NCI-H2029 (cell line): ENCODE measurements around the gene KRT9.
A peak's percentile ranks its signal among the peaks of the same experiment; 100 is the strongest.
"Not testable (repeated sequence)": the region's sequence is repeated elsewhere in the genome, so short reads cannot be mapped to it uniquely, and the experiment has no call there.

Source experiments
- DNase-seq: peaks from one replicate; lab custom pipeline; 2025; lab: John Stamatoyannopoulos, UW

Gene KRT9

GRCh38 chr17:41571561-41572434 lies at the start of gene KRT9:
TSS of gene KRT9 (minus strand) at chr17:41572059. CDS start at chr17:41571992, 67 bp downstream.
- DNase-seq: no peak

GRCh38 chr17:41621435-41621817 lies 49.6 kb upstream of the KRT9 start:
- not testable (repeated sequence) for DNase-seq

GRCh38 chr17:41620583-41621434 lies 49.0 kb upstream of the KRT9 start:
- DNase-seq: no peak

GRCh38 chr17:41619927-41620582 lies 48.2 kb upstream of the KRT9 start:
- not testable (repeated sequence) for DNase-seq

GRCh38 chr17:41619036-41619926 lies 47.4 kb upstream of the KRT9 start:
- no peak for DNase-seq

GRCh38 chr17:41618341-41619035 lies 46.6 kb upstream of the KRT9 start:
- no peak for DNase-seq

- DNase-seq: no peak
Observed at GRCh38 chr17:41617698-41618097, 45.8 kb upstream of the KRT9 start.

GRCh38 chr17:41617136-41617535 lies 45.3 kb upstream of the KRT9 start:
- no peak for DNase-seq

GRCh38 chr17:41616486-41616885 lies 44.6 kb upstream of the KRT9 start:
- not testable (repeated sequence) for DNase-seq

- peak; percentile 38 for DNase-seq
Observed at GRCh38 chr17:41615454-41615853, 43.6 kb upstream of the KRT9 start.

- not testable (repeated sequence) for DNase-seq
Observed at GRCh38 chr17:41614767-41615166, 42.9 kb upstream of the KRT9 start.

GRCh38 chr17:41614098-41614497 lies 42.2 kb upstream of the KRT9 start:
- DNase-seq: no peak

GRCh38 chr17:41613277-41614082 lies 41.6 kb upstream of the KRT9 start:
- no peak for DNase-seq

- not testable (repeated sequence) for DNase-seq
Observed at GRCh38 chr17:41612376-41613160, 40.7 kb upstream of the KRT9 start, which contains the start of gene KRT16. TSS of gene KRT16 (minus strand) at chr17:41612767. CDS start at chr17:41612688, 79 bp downstream.

- DNase-seq: no peak
Observed at GRCh38 chr17:41610965-41611640, 39.2 kb upstream of the KRT9 start.

- DNase-seq: not testable (repeated sequence)
Observed at GRCh38 chr17:41610061-41610517, 38.2 kb upstream of the KRT9 start.

- not testable (repeated sequence) for DNase-seq
Observed at GRCh38 chr17:41606930-41607329, 35.1 kb upstream of the KRT9 start.

- no peak for DNase-seq
Observed at GRCh38 chr17:41602524-41602923, 30.7 kb upstream of the KRT9 start.
